EL (cell line): ENCODE results near the gene SPHK2.
"Not testable (repeated sequence)": the region's sequence is repeated elsewhere in the genome, so short reads cannot be mapped to it uniquely, and the experiment has no call there.

Experiments
- DNase-seq: peaks from one replicate; pipeline ENCODE4 v3.0.0-alpha.2; 2016

SPHK2 gene

DNA sequence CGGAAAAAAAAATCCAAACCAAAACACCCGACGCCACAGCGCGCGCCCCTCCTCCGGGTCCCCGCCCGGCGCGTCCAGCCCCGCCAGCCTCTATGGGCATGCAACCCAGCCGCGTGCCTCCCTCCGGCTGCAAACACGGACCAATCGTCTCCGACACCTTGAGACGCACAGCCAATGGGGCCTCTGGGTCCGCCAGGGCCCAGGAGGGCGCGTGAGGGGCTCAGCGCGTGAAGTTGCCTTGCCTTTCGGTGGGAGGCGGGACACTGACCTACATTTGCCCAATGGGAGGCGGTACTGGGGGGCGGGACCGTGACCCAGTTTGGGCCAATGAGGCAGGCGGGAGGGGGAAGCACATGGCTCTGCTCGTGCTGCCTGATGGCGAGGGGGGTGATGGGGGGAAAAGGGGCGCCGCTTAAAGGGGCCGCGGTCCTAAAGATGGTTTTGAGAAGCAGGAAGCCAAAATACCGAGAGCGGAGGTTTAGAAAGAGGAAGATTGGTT, 18.2 kb downstream of the SPHK2 start:
- peak; percentile 99 for DNase-seq

GRCh38 chr19:48637948-48638830, 18.9 kb downstream of the SPHK2 start:
- DNase-seq = peak; percentile 93

GRCh38 chr19:48638831-48639381, 19.6 kb downstream of the SPHK2 start:
- peak; percentile 8 for DNase-seq

DNA sequence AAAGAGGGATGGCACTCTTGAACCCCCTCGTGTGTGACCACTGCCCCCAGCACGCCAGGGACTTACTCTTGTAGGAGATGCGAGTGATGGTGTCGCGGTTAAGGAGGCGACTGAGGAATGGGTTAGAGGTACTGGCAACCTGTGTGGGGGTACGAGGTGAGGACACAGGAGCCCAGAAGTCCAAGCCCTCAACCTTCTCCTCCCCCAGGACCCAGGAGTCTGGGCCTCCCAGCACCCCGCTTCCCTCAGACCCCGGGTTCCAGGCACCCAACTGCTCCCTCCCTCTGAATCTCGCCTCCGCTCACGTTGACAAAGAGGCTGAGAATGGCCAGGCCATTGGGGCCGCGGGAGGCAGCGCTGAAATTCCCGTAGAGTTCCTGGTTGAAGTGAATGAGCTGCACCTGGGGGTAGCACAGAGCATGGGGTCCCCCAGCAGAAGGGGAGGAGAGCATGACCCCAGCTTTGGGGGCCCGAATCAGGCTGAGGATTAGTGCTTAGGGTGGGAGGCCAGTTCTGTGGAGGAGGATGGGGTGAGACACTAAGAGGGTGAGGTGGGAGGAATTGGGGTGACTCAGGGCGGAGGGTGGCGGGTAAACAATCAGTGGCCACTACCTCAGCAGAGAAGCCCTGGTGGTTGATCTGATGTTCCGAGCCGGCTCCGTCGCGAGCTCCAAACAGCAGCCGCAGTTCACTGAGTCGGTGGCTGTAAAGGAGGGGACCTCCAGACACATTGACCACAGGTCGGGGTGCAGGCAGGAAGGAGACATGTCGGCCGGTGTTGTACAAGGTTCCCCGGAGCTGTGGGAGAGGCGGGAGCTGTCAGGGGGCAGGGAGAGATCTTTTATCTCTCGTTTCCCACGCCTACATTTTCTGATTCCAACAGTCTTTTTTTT, 20.4 kb downstream of the SPHK2 start:
- peak; percentile 1 for DNase-seq

GRCh38 chr19:48641850-48642249, 22.5 kb downstream of the SPHK2 start:
- DNase-seq = no peak

- no peak for DNase-seq
Measured at GRCh38 chr19:48642862-48643261, 23.6 kb downstream of the SPHK2 start.

DNA sequence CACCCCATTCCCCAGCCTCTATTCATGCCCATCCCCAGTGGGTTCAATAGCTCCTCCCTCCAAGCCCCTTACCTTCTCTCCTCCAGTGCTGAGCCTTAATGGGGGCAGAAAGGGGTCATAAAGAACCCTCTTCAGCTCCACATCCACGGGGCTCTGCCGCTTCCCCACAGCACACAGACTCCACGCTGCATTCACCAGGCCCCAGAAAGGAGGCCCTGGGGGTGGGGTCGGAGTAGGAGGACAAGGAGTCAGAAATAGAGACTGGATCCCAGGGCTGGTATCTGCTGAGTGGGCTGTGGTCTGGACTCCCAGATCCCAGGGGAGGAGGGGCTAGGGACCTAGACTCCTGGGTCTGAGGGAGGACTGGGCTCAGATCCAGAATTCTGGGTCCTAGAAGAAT, 25.0 kb downstream of the SPHK2 start:
- no peak for DNase-seq

DNA sequence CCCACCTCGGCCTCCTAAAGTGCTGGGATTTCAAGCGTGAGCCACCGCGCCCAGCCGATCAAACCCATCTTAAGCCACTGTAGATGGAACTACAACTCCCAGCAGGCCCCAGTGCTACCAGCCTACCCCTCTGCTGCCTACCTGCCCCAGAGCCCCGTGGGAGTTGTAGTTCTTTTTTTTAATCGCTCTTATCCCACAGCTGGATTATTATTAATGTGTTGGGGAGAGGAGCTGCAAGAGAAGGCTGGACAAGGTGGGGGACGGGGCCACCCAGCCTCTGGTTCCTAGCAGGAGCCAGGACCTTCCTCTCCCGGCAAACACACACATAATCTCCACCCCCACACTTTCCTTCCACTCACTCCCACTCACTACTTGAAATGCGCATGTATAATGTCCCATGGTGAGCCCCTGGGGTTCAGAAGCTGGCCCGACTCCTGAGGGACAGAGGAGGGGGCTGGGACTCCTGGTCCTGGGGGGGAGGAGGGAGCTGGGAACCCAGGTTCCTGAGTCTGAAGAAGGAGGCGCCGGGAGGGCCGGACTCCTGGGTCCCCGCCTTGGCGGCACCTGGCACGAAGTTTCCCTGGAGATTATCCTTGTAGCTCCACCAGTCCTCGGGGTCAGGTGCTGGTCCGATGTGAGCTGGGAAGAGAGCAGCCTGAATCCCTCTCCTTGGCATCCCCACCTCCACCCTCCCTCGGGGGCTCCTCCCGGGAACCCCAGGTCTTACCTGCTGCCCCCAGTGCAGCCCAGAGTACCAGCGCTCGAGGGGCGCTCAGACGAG, 25.7 kb downstream of the SPHK2 start:
- DNase-seq = peak; percentile 72

GRCh38 chr19:48645620-48646000, 26.3 kb downstream of the SPHK2 start:
- DNase-seq = no peak

GRCh38 chr19:48646001-48646721, 26.9 kb downstream of the SPHK2 start, which contains the start of gene CA11:
TSS of gene CA11 (minus strand) at chr19:48646187. CDS start at chr19:48645632, 555 bp downstream.
- DNase-seq = peak; percentile 88

DNA sequence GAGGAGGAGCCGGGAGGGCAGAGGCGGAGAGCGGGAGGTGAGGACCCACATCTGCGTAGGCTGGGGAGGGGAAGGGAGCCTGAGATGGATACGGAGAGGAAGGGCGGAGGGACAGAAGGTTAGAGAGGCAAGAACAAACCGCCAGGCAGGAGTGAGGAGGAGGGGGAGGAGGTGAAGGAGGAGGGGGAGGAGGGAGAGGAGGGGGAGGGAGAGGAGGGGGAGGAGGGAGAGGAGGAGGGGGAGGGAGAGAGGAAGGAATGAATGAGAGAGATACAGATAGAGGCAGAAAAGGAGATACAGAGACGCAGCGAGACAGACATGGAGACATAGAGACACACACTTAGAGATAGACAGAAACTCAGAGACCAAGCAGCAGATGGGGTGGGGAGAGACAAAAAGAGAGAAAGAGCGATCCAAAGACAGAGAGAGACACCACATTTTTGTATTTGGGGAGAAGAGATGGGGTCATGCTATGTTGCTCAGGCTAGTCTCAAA, 27.5 kb downstream of the SPHK2 start:
- no peak for DNase-seq

DNA sequence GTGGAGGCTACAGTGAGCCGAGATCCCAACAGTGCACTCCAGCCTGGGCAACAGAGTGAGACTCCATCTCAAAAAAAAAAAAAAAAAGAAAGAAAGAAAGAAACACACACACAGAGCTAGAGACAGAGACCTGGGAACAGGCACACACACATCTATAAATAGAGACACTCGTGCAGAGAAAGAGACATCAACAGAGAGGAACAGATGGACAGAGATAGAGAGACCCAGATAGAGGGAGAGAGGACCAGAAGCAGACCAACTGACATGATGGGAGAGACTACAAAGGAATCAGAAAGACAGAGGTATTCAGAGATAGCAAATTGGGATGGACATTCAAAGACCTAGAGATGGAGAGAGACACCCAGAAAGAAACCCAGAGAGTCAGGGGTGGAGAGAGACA, 28.8 kb downstream of the SPHK2 start:
- no peak for DNase-seq

DNA sequence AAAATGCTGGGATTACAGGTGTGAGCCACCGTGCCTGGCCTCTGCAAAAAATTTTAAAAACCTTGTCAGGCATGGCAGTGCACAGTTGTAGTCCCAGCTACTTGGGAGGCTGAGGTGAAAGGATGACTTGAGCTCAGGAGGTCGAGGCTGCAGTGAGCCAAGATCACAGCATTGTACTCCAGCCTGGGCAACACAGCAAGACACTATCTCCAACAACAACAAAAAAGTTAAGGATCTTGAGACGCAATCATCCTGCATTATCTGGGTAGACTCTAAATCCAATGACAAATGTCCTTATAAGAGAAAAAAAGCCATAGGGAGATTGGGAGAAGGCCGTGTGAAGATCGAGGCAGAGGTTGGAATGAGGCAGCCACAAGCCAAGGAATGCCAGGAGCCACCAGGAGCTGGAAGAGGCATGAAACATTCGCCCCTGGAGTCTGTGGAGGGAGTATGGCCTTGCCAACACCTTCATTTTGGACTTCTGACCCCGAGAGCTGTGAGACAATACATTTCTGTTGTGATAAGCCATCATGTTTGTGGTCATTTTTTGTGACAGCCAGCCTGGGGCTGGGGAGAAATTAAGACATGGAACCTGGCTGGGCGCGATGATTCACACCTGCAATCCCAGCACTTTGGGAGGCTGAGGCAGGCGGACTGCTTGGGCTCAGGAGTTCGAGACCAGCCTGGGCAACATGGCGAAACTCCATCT, 31.8 kb downstream of the SPHK2 start:
- DNase-seq = no peak

DNA sequence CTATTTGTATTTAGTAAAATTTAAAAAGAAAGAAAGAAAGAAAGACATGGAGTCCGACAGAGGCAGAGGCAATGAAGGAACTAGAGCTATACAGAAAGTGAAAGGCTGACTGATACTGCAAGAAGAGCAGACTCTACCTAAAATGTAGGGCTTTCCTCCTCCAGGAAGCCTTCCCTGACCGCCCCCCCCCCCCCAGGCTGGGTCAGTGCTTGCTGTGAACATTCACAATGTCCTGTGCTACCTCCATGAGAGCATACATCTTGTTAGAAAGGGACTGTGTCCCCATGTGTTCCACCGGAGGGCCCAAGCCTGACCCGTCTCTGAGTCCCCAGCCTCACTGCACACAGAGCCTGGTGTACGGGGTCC, 32.4 kb downstream of the SPHK2 start:
- no peak for DNase-seq

- DNase-seq = no peak
Measured at GRCh38 chr19:48654299-48655059, 35.2 kb downstream of the SPHK2 start.

DNA sequence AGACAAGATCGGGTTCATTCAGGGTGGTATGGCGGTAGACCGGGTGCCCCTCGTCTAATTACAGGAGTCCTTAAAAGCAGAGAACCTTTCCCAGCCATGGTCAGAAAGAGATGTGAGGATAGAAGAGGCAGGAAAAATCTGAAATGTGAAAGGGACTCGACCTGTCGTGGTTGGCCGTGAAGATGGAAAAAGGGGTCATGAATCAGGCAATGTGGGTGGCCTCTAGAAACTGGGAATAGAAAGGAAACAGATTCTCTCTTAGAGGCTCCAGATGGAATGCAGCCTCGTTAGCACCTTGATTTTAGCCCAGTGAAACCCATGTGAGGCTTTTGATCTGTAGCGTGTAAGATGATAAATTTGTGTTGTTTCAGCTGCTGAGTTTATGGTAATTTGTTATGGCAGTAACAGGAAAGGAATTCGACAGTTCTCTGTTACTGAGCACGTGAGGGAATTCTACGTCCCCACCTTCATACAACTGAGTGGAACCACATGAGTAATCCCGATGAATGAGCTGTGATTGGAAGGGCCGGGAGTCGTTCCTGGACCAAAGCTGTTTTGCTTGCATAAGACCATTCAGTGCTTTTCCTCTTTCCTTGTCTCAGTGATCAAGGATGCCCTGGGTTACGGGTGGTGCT, 37.7 kb downstream of the SPHK2 start:
- peak; percentile 93 for DNase-seq

DNA sequence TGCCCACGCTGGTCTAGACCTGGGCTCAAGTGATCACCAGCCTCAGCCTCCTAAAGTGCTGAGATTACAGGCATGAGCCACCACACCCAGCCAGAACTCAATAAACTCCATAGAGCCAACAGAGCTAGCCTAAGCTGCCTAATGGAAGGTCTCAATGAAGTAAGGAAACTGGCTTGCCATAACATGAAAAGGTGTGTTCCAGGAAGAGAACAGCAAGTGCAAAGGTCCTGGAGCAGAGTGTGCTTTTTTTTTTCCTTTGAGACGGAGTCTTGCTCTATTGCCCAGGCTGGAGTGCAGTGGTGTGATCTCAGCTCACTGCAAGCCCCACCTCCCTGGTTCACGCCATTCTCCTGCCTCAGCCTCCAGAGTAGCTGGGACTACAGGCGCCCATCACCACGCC, 38.5 kb downstream of the SPHK2 start:
- DNase-seq = not testable (repeated sequence)

- no peak for DNase-seq
Measured at GRCh38 chr19:48658483-48658882, 39.2 kb downstream of the SPHK2 start.

- DNase-seq = no peak
Measured at GRCh38 chr19:48659768-48660167, 40.5 kb downstream of the SPHK2 start.
